ENCODE measurements around the gene PKNOX2.

DNA sequence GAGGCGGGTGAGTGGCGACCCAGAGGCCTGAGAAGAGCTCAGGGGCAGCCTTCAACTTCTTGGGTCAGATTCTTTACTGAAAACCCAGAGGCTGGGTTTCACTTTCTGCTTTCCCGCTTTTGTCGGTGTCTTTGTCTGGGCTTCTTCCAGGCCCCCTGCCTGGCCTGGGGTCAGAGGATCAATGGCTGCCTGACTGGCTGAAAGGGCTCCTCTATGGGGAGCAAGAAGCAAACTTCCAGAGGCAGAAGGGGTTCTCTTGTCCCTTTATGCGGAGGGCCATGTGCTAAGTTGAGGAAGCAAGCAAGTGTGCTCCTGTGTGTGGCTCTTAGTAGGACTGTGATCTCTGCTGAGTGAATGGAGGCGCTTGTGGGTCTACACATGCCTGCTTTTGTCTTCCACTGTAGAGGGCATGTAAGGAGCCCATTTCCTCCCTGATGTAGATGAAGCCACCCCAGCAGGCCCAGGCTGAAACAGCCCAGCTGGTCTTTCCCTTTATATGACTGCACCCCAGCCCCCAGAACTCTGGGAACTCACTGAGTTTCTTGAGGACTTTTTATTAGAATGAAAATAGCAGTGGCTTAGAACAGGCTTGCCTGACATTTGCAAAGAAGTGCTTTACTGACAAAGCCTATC lies 1.0 kb upstream of the PKNOX2 start:
- TF ChIP-seq, protein P1, sequence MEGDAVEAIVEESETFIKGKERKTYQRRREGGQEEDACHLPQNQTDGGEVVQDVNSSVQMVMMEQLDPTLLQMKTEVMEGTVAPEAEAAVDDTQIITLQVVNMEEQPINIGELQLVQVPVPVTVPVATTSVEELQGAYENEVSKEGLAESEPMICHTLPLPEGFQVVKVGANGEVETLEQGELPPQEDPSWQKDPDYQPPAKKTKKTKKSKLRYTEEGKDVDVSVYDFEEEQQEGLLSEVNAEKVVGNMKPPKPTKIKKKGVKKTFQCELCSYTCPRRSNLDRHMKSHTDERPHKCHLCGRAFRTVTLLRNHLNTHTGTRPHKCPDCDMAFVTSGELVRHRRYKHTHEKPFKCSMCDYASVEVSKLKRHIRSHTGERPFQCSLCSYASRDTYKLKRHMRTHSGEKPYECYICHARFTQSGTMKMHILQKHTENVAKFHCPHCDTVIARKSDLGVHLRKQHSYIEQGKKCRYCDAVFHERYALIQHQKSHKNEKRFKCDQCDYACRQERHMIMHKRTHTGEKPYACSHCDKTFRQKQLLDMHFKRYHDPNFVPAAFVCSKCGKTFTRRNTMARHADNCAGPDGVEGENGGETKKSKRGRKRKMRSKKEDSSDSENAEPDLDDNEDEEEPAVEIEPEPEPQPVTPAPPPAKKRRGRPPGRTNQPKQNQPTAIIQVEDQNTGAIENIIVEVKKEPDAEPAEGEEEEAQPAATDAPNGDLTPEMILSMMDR (IDR thresholded peaks at IDR 0.05) = no peak
- TF ChIP-seq POLR2A (IDR thresholded peaks at IDR 0.05) (no peak), POLR2AphosphoS5 (IDR thresholded peaks at IDR 0.05) (no peak), EP300 (IDR thresholded peaks at IDR 0.05; ENCODE audit: low read depth) (no peak)

Data from transverse colon (tissue), 4 donors.